NT2/D1 (cell line): Measurements from ENCODE around the gene MMP7.

Experiments used
- DNase-seq: peaks from one replicate; pipeline ENCODE4 v3.0.0-alpha.2; 2011; ENCODE audit warnings: low read depth, low spot score
- H3K27me3 ChIP-seq: 2 replicates; pipeline ENCODE4 v1.6.0; 2011; ENCODE audit warnings: mild to moderate bottlenecking; ENCODE audit not compliant: insufficient read length, insufficient read depth
- H3K36me3 ChIP-seq: 2 replicates; pipeline ENCODE4 v1.6.1; 2011; ENCODE audit warnings: mild to moderate bottlenecking, low read length, mixed read lengths; ENCODE audit not compliant: insufficient read depth, insufficient read length
- H3K4me1 ChIP-seq: 2 replicates; pipeline ENCODE4 v1.5.1; 2011; ENCODE audit not compliant: insufficient read depth, insufficient read length
- H3K4me3 ChIP-seq: 2 replicates; pipeline ENCODE4 v1.5.1; 2011; ENCODE audit warnings: low read depth; ENCODE audit not compliant: insufficient read length
- H3K9ac ChIP-seq: 2 replicates; pipeline ENCODE4 v1.6.0; 2011; ENCODE audit warnings: low read depth; ENCODE audit not compliant: insufficient read length
- H3K9me3 ChIP-seq: 2 replicates; pipeline ENCODE4 v1.5.1; 2011; ENCODE audit warnings: mild to moderate bottlenecking, low read length; ENCODE audit not compliant: insufficient read depth
- SUZ12 ChIP-seq: IDR thresholded peaks from 2 replicates; pipeline ENCODE4 v1.6.1; 2011; ENCODE audit not compliant: insufficient read length, insufficient read depth; ENCODE audit errors: extremely low read depth
- YY1 ChIP-seq: IDR thresholded peaks from 2 replicates; pipeline ENCODE4 v1.6.1; 2011; ENCODE audit not compliant: insufficient read length, insufficient read depth
- ZNF274 ChIP-seq: IDR thresholded peaks from 2 replicates; pipeline ENCODE4 v1.6.1; 2011; ENCODE audit warnings: mild to moderate bottlenecking, low read depth, low read length

MMP7 gene

GRCh38 chr11:102530558-102530957 lies at the start of gene MMP7:
Gene MMP7 (minus strand): TSS chr11:102530747. CDS start chr11:102530700, 47 bp downstream.
- Histone ChIP-seq H3K36me3 (no peaks in the 10 kb centered on the region), H3K9me3 (no peaks in the 10 kb centered on the region), H3K27me3 (no peaks in the 10 kb centered on the region), H3K4me1 (no peaks in the 10 kb centered on the region), H3K9ac (no peak within 1 kb of the TSS), H3K4me3 (no peak within 1 kb of the TSS)
- no peak for DNase-seq
- TF ChIP-seq SUZ12, result no peak
- no peak for TF ChIP-seq YY1
- no peak for TF ChIP-seq ZNF274

GRCh38 chr11:102577723-102578122 lies 47.2 kb upstream of the MMP7 start:
- TF ChIP-seq ZNF274 (no peak), YY1 (no peak), SUZ12 (no peak)
- Histone ChIP-seq H3K9ac (no peak overlapping the region), H3K4me1 (no peaks in the 10 kb centered on the region), H3K9me3 (no peaks in the 10 kb centered on the region), H3K27me3 (no peaks in the 10 kb centered on the region), H3K4me3 (no peak overlapping the region), H3K36me3 (no peaks in the 10 kb centered on the region)
- no peak for DNase-seq

- Histone ChIP-seq H3K9ac (no peak overlapping the region), H3K4me1 (no peaks in the 10 kb centered on the region), H3K36me3 (no peaks in the 10 kb centered on the region), H3K9me3 (no peaks in the 10 kb centered on the region), H3K27me3 (no peaks in the 10 kb centered on the region), H3K4me3 (no peak overlapping the region)
- TF ChIP-seq YY1 (no peak), SUZ12 (no peak), ZNF274 (no peak)
- DNase-seq, result no peak
Measured at GRCh38 chr11:102577182-102577581, 46.6 kb upstream of the MMP7 start.

- no peaks in the 10 kb centered on the region for H3K27me3 ChIP-seq
- no peaks in the 10 kb centered on the region for H3K9me3 ChIP-seq
- TF ChIP-seq SUZ12 (no peak), YY1 (no peak), ZNF274 (no peak)
- no peak overlapping the region for H3K4me3 ChIP-seq
- no peaks in the 10 kb centered on the region for H3K36me3 ChIP-seq
- H3K4me1 ChIP-seq, result no peaks in the 10 kb centered on the region
- no peak overlapping the region for H3K9ac ChIP-seq
- no peak for DNase-seq
Measured at GRCh38 chr11:102576350-102576749, 45.8 kb upstream of the MMP7 start.

- TF ChIP-seq ZNF274 (no peak), YY1 (no peak), SUZ12 (no peak)
- H3K4me3 ChIP-seq, result no peak overlapping the region
- H3K4me1 ChIP-seq, result no peaks in the 10 kb centered on the region
- H3K36me3 ChIP-seq, result no peaks in the 10 kb centered on the region
- no peaks in the 10 kb centered on the region for H3K27me3 ChIP-seq
- no peaks in the 10 kb centered on the region for H3K9me3 ChIP-seq
- DNase-seq, result no peak
- H3K9ac ChIP-seq, result no peak overlapping the region
Measured at GRCh38 chr11:102575012-102575411, 44.5 kb upstream of the MMP7 start.

- Histone ChIP-seq H3K9me3 (no peaks in the 10 kb centered on the region), H3K4me3 (no peak overlapping the region), H3K4me1 (no peaks in the 10 kb centered on the region), H3K9ac (no peak overlapping the region), H3K27me3 (no peaks in the 10 kb centered on the region), H3K36me3 (no peaks in the 10 kb centered on the region)
- TF ChIP-seq ZNF274, result no peak
- TF ChIP-seq SUZ12, result no peak
- TF ChIP-seq YY1, result no peak
- no peak for DNase-seq
Measured at GRCh38 chr11:102573851-102574250, 43.3 kb upstream of the MMP7 start.

GRCh38 chr11:102572554-102573220 lies 42.1 kb upstream of the MMP7 start:
- H3K27me3 ChIP-seq, result no peaks in the 10 kb centered on the region
- no peak overlapping the region for H3K9ac ChIP-seq
- peaks cover 10% of the 10 kb centered on the region; the same call in 1 of the 2 replicates for H3K9me3 ChIP-seq
- DNase-seq, result no peak
- no peaks in the 10 kb centered on the region for H3K36me3 ChIP-seq
- H3K4me3 ChIP-seq, result no peak overlapping the region
- TF ChIP-seq SUZ12 (no peak), ZNF274 (no peak), YY1 (no peak)
- H3K4me1 ChIP-seq, result no peaks in the 10 kb centered on the region

- H3K36me3 ChIP-seq, result no peaks in the 10 kb centered on the region
- H3K9me3 ChIP-seq, result peaks cover 24% of the 10 kb centered on the region
- no peak for TF ChIP-seq SUZ12
- no peak for TF ChIP-seq YY1
- TF ChIP-seq ZNF274, result no peak
- H3K27me3 ChIP-seq, result no peaks in the 10 kb centered on the region
- H3K9ac ChIP-seq, result no peak overlapping the region
- no peak overlapping the region for H3K4me3 ChIP-seq
- no peak for DNase-seq
- no peaks in the 10 kb centered on the region for H3K4me1 ChIP-seq
Measured at GRCh38 chr11:102568851-102569250, 38.3 kb upstream of the MMP7 start.
